ENCODE data around the gene INKA2.

DNA sequence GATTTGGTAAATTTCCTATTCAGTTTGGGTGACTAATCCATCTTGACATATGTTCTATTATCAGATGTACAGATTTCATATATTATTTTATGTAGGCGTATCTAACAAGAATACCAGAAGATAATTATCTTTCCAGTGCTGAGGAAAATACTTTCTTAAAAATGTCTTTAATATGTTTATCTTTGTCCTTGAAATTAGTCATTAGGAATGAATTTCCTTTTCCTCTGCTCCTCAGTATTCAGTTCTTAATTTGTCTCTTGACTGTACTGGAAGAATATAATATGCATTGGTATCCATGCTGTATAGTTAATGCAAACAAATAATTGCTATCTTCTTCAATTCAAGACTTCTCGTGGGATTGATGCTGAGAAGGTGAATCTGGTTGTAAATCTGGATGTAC, 23.1 kb upstream of the INKA2 start:
- TF ChIP-seq, protein P1, sequence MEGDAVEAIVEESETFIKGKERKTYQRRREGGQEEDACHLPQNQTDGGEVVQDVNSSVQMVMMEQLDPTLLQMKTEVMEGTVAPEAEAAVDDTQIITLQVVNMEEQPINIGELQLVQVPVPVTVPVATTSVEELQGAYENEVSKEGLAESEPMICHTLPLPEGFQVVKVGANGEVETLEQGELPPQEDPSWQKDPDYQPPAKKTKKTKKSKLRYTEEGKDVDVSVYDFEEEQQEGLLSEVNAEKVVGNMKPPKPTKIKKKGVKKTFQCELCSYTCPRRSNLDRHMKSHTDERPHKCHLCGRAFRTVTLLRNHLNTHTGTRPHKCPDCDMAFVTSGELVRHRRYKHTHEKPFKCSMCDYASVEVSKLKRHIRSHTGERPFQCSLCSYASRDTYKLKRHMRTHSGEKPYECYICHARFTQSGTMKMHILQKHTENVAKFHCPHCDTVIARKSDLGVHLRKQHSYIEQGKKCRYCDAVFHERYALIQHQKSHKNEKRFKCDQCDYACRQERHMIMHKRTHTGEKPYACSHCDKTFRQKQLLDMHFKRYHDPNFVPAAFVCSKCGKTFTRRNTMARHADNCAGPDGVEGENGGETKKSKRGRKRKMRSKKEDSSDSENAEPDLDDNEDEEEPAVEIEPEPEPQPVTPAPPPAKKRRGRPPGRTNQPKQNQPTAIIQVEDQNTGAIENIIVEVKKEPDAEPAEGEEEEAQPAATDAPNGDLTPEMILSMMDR (IDR thresholded peaks at IDR 0.05; ENCODE audit: low read depth, low read length, missing input control): no peak
- TF ChIP-seq FOXA1 (IDR thresholded peaks at IDR 0.05): no peak
- TF ChIP-seq, protein P2, sequence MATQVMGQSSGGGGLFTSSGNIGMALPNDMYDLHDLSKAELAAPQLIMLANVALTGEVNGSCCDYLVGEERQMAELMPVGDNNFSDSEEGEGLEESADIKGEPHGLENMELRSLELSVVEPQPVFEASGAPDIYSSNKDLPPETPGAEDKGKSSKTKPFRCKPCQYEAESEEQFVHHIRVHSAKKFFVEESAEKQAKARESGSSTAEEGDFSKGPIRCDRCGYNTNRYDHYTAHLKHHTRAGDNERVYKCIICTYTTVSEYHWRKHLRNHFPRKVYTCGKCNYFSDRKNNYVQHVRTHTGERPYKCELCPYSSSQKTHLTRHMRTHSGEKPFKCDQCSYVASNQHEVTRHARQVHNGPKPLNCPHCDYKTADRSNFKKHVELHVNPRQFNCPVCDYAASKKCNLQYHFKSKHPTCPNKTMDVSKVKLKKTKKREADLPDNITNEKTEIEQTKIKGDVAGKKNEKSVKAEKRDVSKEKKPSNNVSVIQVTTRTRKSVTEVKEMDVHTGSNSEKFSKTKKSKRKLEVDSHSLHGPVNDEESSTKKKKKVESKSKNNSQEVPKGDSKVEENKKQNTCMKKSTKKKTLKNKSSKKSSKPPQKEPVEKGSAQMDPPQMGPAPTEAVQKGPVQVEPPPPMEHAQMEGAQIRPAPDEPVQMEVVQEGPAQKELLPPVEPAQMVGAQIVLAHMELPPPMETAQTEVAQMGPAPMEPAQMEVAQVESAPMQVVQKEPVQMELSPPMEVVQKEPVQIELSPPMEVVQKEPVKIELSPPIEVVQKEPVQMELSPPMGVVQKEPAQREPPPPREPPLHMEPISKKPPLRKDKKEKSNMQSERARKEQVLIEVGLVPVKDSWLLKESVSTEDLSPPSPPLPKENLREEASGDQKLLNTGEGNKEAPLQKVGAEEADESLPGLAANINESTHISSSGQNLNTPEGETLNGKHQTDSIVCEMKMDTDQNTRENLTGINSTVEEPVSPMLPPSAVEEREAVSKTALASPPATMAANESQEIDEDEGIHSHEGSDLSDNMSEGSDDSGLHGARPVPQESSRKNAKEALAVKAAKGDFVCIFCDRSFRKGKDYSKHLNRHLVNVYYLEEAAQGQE (IDR thresholded peaks at IDR 0.05): no peak
- TF ChIP-seq, protein P3, sequence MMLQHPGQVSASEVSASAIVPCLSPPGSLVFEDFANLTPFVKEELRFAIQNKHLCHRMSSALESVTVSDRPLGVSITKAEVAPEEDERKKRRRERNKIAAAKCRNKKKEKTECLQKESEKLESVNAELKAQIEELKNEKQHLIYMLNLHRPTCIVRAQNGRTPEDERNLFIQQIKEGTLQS (IDR thresholded peaks at IDR 0.05): no peak
- TF ChIP-seq, protein P4, sequence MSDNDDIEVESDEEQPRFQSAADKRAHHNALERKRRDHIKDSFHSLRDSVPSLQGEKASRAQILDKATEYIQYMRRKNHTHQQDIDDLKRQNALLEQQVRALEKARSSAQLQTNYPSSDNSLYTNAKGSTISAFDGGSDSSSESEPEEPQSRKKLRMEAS (IDR thresholded peaks at IDR 0.05): no peak
- TF ChIP-seq GABPA (IDR thresholded peaks at IDR 0.05 in 1 of 2, conservative IDR thresholded peaks at IDR 0.05 in 1 of 2): no peak
- TF ChIP-seq, protein P5, sequence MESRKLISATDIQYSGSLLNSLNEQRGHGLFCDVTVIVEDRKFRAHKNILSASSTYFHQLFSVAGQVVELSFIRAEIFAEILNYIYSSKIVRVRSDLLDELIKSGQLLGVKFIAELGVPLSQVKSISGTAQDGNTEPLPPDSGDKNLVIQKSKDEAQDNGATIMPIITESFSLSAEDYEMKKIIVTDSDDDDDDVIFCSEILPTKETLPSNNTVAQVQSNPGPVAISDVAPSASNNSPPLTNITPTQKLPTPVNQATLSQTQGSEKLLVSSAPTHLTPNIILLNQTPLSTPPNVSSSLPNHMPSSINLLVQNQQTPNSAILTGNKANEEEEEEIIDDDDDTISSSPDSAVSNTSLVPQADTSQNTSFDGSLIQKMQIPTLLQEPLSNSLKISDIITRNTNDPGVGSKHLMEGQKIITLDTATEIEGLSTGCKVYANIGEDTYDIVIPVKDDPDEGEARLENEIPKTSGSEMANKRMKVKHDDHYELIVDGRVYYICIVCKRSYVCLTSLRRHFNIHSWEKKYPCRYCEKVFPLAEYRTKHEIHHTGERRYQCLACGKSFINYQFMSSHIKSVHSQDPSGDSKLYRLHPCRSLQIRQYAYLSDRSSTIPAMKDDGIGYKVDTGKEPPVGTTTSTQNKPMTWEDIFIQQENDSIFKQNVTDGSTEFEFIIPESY (IDR thresholded peaks at IDR 0.05): no peak
- no peak for TF ChIP-seq YY1 (IDR thresholded peaks at IDR 0.05)
- TF ChIP-seq RAD21 (IDR thresholded peaks at IDR 0.05): no peak
- TF ChIP-seq JUND (IDR thresholded peaks at IDR 0.05): no peak
- no peak for TF ChIP-seq FOXA2 (IDR thresholded peaks at IDR 0.05)
- TF ChIP-seq EGR1 (IDR thresholded peaks at IDR 0.05; ENCODE audit: low read depth in 2 of 2): no peak
- no peak for TF ChIP-seq SP1 (IDR thresholded peaks at IDR 0.05)
- no peak for TF ChIP-seq HNF4G (IDR thresholded peaks at IDR 0.05)
